GM23338 (cell line): ENCODE measurements around the gene MEF2A.

Source experiments
- CREB1 ChIP-seq: fragments of 250-450 bp; sonication (Bioruptor Pico); IDR thresholded peaks from 2 replicates; pipeline ENCODE4 v1.5.0; 2020; ENCODE audit warnings: low read depth, mild to moderate bottlenecking, moderate library complexity
- CTCF ChIP-seq, 2 experiments: fragments of 200-600 bp in 1 of 2; sonication (generic) in 1 of 2; conservative IDR thresholded peaks; 2 replicates each; pipeline versions ENCODE4 v1.5.1 to v1.6.1; 2016 to 2017; ENCODE audit warnings: antibody characterized with exemption in 2 of 2, low read depth in 2 of 2, mild to moderate bottlenecking in 2 of 2, moderate library complexity in 1 of 2
- EZH2 ChIP-seq: fragments of 200-600 bp; sonication (generic); IDR thresholded peaks from one replicate; pipeline ENCODE4 v1.8.0; 2017; ENCODE audit warnings: antibody characterized with exemption, mild to moderate bottlenecking, low read depth; ENCODE audit not compliant: unreplicated experiment
- EZH2phosphoT487 ChIP-seq: fragments of 200-600 bp; sonication (generic); IDR thresholded peaks from one replicate; pipeline ENCODE4 v1.8.1; 2018; ENCODE audit warnings: antibody characterized with exemption; ENCODE audit not compliant: unreplicated experiment
- JUNB ChIP-seq: IDR thresholded peaks from one replicate; pipeline ENCODE4 v1.6.1; 2016; ENCODE audit warnings: antibody characterized with exemption; ENCODE audit not compliant: unreplicated experiment
- POLR2AphosphoS5 ChIP-seq: IDR thresholded peaks from 2 replicates; pipeline ENCODE4 v1.6.1; 2016; ENCODE audit warnings: antibody characterized with exemption, low read depth
- REST ChIP-seq: IDR thresholded peaks from one replicate; pipeline ENCODE4 v1.6.1; 2018; ENCODE audit warnings: antibody characterized with exemption; ENCODE audit not compliant: unreplicated experiment
- ZNF331 ChIP-seq: fragments of 250-450 bp; sonication (Bioruptor Pico); IDR thresholded peaks from 2 replicates; pipeline ENCODE4 v1.5.0; 2020; ENCODE audit warnings: low read depth, mild to moderate bottlenecking, moderate library complexity
- TF ChIP-seq, protein P1 (sequence below): IDR thresholded peaks from 2 replicates; pipeline ENCODE4 v1.6.1; 2016; ENCODE audit warnings: antibody characterized with exemption

DNA sequence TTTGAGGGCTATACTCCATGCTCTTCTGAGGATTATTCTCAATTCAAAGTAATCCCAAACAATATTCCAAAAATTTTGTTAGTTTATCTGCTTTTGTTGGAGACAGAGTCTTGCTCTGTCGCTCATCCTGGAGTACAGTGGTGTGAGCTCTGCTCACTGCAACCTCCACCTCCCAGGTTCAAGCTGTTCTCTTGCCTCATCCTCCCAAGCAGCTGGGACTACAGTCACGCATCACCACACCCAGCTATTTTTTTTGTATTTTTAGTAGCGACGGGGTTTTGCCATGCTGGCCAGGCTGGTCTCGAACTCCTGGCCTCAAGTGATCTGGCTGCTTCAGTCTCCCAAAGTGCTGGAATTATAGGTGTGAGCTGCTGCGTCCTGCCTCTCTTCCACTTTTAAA lies 39.1 kb downstream of the MEF2A start:
- TF ChIP-seq CTCF (conservative IDR thresholded peaks at IDR 0.05; ENCODE audit: low read depth in 2 of 2): no peak
- TF ChIP-seq POLR2AphosphoS5: no peak
- TF ChIP-seq EZH2phosphoT487: no peak
- TF ChIP-seq EZH2: no peak
- TF ChIP-seq, protein P1, sequence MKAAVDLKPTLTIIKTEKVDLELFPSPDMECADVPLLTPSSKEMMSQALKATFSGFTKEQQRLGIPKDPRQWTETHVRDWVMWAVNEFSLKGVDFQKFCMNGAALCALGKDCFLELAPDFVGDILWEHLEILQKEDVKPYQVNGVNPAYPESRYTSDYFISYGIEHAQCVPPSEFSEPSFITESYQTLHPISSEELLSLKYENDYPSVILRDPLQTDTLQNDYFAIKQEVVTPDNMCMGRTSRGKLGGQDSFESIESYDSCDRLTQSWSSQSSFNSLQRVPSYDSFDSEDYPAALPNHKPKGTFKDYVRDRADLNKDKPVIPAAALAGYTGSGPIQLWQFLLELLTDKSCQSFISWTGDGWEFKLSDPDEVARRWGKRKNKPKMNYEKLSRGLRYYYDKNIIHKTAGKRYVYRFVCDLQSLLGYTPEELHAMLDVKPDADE: no peak
- no peak for TF ChIP-seq ZNF331 (CRISPR knock-in tag)
- no peak for TF ChIP-seq CREB1 (CRISPR knock-in tag)
- TF ChIP-seq REST: no peak
- no peak for TF ChIP-seq JUNB
